Lung (tissue), 12 donors: ENCODE data around the gene WDR88. TPM values are rescaled to one million over a fixed set of nuclear protein-coding genes. Genes with fewer than 3 reads are reported as not detected.
A peak's percentile ranks its signal among the peaks of the same experiment; 100 is the strongest.

Experiments
- ATAC-seq: fragments of 200-7000 bp; cut with Tn5 transposase; one replicate; pipeline ENCODE4 v1.9.1; 2020; ENCODE audit warnings: moderate number of reproducible peaks; ENCODE audit not compliant: insufficient read depth, low FRiP score
- DNase-seq, 3 donors: peaks; one replicate each; pipeline ENCODE4 v3.0.0-alpha.2; 2013 to 2017
- H3K27ac ChIP-seq, 2 donors: one replicate each; pipeline ENCODE4 v1.5.1; 2013; ENCODE audit warnings: mild to moderate bottlenecking in 2 of 2, moderate library complexity in 2 of 2, control low read depth in 1 of 2, inconsistent platforms in 1 of 2, low read depth in 1 of 2, low read length in 1 of 2
- H3K27me3 ChIP-seq, 3 donors: one replicate each; pipeline ENCODE4 v1.5.1; 2013; ENCODE audit warnings: low read length in 2 of 3; ENCODE audit not compliant: control insufficient read depth in 3 of 3, insufficient read depth in 3 of 3
- H3K36me3 ChIP-seq, 4 donors: one replicate each; pipeline ENCODE4 v1.5.1; 2013; ENCODE audit warnings: low read length in 4 of 4, mild to moderate bottlenecking in 1 of 4, moderate library complexity in 1 of 4; ENCODE audit not compliant: control insufficient read depth in 4 of 4, insufficient read depth in 4 of 4
- H3K4me1 ChIP-seq, 5 donors: one replicate each; pipeline ENCODE4 v1.5.1; 2013; ENCODE audit warnings: low read length in 5 of 5, mild to moderate bottlenecking in 2 of 5, moderate library complexity in 1 of 5; ENCODE audit not compliant: control insufficient read depth in 5 of 5, insufficient read depth in 5 of 5
- H3K4me3 ChIP-seq: one replicate; pipeline ENCODE4 v1.5.1; 2013; ENCODE audit warnings: mild to moderate bottlenecking, control low read depth, moderate library complexity
- H3K9ac ChIP-seq, 2 donors: one replicate each; pipeline ENCODE4 v1.5.1; 2013; ENCODE audit warnings: low read length in 2 of 2, control low read depth in 1 of 2; ENCODE audit not compliant: insufficient read depth in 1 of 2
- H3K9me3 ChIP-seq, 4 donors: one replicate each; pipeline ENCODE4 v1.5.1; 2013; ENCODE audit warnings: low read length in 3 of 4, mild to moderate bottlenecking in 1 of 4, moderate library complexity in 1 of 4; ENCODE audit not compliant: control insufficient read depth in 4 of 4, insufficient read depth in 3 of 4
- WGBS, 2 donors: extraction: QIAGEN DNeasy Blood & Tissue Kit; methylation state at CpG; one replicate each; pipeline ENCODE4 v1.1.7; 2013; 5-methylcytosine and 5-hydroxymethylcytosine counted together
- polyA plus RNA-seq, 2 donors: library from polyadenylated mRNA; stranded (reverse); fragments of 200-250 nt; gene quantifications; one replicate each; pipeline ENCODE4 v1.2.1, GENCODE V29; 2013
- total RNA-seq, 2 donors: library from RNA; depleted of rRNA in 1 of 2; stranded (reverse); fragments of >200 nt in 1 of 2; gene quantifications; one replicate each; pipeline ENCODE4 v1.2.1, GENCODE V29; 2014 to 2021
- TF ChIP-seq, protein P1 (sequence below): IDR thresholded peaks from 2 replicates; pipeline ENCODE4 v1.5.1; 2012; ENCODE audit warnings: mild to moderate bottlenecking; ENCODE audit errors: control extremely low read depth, extremely low read depth
- donor health status: control.
- donor health status: control.
- donor health status: Bipolar disorder and iron deficiency.
- donor health status: healthy.
- donor health status: DM: yes; HTN: yes; CAD: no.

WDR88 gene
- total and polyA plus RNA-seq, 4 donors: not detected

DNA sequence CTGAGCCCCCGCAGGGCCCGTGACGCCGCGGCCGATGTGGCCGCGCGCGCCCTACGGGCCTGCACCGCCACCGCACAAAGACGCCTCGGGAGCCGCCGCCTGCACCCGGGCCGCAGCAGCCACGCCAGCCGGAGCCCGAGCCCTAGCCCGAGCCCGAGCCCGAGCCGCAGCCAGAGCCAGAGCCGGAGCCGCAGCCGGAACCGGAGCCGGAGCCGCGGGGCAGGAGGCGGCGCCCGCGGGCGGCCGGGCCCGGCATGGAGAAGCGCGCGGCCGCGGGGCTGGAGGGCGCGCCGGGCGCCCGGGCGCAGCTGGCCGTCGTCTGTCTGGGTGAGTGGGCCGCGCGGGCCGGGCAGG lies 62.6 kb downstream of the WDR88 start:
- H3K36me3 ChIP-seq: peaks cover 0 to 15% (median 4%) of the 10 kb centered on the region in 4 donors
- WGBS, 2 donors: 0 to 1% methylated on average over 17 to 57 of the region's 57 CpGs
- peak; percentile 20 for ATAC-seq
- H3K27ac ChIP-seq: no peak overlapping the region
- H3K4me1 ChIP-seq: peaks cover 0 to 10% (median 6%) of the 10 kb centered on the region in 5 donors
- no peaks in the 10 kb centered on the region for H3K9me3 ChIP-seq
- H3K9ac ChIP-seq: no peak overlapping the region
- H3K4me3 ChIP-seq: peak overlapping the region; percentile 56
- TF ChIP-seq, protein P1, sequence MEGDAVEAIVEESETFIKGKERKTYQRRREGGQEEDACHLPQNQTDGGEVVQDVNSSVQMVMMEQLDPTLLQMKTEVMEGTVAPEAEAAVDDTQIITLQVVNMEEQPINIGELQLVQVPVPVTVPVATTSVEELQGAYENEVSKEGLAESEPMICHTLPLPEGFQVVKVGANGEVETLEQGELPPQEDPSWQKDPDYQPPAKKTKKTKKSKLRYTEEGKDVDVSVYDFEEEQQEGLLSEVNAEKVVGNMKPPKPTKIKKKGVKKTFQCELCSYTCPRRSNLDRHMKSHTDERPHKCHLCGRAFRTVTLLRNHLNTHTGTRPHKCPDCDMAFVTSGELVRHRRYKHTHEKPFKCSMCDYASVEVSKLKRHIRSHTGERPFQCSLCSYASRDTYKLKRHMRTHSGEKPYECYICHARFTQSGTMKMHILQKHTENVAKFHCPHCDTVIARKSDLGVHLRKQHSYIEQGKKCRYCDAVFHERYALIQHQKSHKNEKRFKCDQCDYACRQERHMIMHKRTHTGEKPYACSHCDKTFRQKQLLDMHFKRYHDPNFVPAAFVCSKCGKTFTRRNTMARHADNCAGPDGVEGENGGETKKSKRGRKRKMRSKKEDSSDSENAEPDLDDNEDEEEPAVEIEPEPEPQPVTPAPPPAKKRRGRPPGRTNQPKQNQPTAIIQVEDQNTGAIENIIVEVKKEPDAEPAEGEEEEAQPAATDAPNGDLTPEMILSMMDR: no peak
- DNase-seq: peak in 2 of 3 donors; percentile 1 to 7
- H3K27me3 ChIP-seq: no peaks in the 10 kb centered on the region

DNA sequence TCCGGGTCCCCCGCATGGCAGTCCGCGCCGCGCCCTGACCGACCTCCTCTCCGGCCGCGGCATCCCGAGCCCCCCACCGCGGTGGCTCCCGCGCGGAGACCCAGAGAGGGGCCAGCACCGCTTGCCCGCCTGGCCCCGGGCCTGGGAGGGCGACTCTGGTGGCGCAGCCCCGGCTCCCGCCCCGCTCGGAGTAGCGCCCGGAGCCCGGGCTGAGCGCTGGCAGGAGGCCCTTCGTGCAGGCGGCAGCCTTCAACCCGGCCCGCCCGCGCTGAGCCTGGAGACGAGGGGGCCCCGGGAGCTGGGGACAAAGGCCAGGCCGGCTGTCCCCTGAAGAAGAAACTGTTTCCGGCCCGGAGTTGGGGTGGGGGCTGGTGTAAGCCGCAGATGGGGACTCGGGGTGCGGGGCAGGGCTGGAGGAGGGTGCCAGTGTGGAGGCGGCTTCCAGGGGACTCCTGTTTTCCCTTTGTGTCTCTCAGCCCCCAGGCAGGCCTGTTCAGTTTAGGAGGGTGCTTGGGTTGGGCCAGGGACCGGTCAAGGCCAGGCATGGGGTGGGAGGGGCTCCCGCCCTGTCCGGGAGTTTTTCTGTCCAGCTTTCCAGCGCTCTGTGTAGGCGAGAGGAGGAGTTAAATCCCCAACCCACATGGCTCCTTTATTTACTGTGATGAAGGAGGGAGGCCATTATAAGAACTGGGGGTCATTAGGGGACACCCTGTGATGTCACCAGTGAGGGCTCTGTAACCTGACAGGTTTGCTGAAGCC lies 63.2 kb downstream of the WDR88 start:
- Histone ChIP-seq H3K27me3 (no peaks in the 10 kb centered on the region), H3K4me1 (peaks cover 0 to 10% (median 6%) of the 10 kb centered on the region in 5 donors), H3K4me3 (peak overlapping the region; percentile 56), H3K36me3 (peaks cover 0 to 15% (median 4%) of the 10 kb centered on the region in 4 donors), H3K9me3 (no peaks in the 10 kb centered on the region), H3K9ac (peak overlapping the region; percentile 46 to 51), H3K27ac (no peak overlapping the region)
- DNase-seq (peak; percentile 35 to 57 (median 52)), ATAC-seq (peak; percentile 55)
- TF ChIP-seq, protein P1: no peak
- 3 to 5% methylated on average over 36 to 49 of the region's 49 CpGs for WGBS, 2 donors

DNA sequence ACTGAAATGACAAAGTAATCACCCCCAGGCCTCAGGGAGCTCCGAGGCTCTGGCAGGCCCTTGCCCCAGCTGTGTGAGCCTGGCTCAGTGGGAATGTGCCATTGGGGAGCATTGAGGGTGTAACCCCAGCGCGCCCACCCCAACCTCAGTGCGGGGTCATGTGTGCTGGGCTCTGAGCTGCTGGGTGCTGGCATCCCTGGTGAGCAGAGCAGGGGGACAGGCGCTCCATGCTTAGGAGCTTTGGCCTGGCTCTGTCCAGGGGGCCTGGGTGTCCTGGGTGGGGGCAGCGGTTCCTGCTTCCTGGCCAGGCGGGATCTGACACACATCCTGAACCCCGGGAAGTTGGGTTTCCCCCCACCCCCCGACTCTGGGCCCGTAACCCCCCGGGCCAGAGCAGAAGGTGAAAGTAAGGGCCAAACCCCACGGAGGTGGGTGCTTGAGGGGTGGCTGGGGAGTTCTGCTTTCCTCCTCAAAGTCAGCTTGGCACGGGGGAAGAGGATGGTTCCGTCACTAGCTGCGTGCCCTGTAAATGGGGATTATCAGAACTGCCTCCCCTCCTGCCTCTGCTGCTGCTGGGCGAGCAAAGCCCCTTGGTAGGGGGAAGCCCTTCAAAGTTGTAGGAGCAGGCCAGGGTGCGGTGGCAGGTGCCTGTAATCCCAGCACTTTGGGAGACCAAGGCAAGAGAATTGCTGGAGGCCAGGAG lies 63.9 kb downstream of the WDR88 start:
- no peak for DNase-seq
- Histone ChIP-seq H3K4me3 (no peak overlapping the region), H3K27ac (no peak overlapping the region), H3K9ac (peak overlapping the region in 1 of 2 donors; percentile 51), H3K9me3 (no peaks in the 10 kb centered on the region), H3K36me3 (peaks cover 0 to 15% (median 4%) of the 10 kb centered on the region in 4 donors), H3K27me3 (no peaks in the 10 kb centered on the region), H3K4me1 (peaks cover 0 to 10% (median 6%) of the 10 kb centered on the region in 5 donors)
- 60 to 69% methylated on average over 17 of the region's 17 CpGs for WGBS, 2 donors
- TF ChIP-seq, protein P1: no peak
- ATAC-seq: no peak
